Heart right ventricle (tissue), 16 donors: ENCODE results near the gene NUF2. TPM values are rescaled to one million over a fixed set of nuclear protein-coding genes. Genes with fewer than 3 reads are reported as not detected.
"Not testable (repeated sequence)": the region's sequence is repeated elsewhere in the genome, so short reads cannot be mapped to it uniquely, and the experiment has no call there.

ENCODE experiments used
- ATAC-seq, 8 donors: fragments of 200-7000 bp; cut with Tn5 transposase; one replicate each; pipeline ENCODE4 v1.9.1; 2020; ENCODE audit warnings: mild to moderate bottlenecking in 8 of 8, moderate library complexity in 8 of 8, moderate number of reproducible peaks in 1 of 8
- DNase-seq, 2 donors: peaks; one replicate each; pipeline ENCODE4 v3.0.0-alpha.2; 2020
- H3K27ac ChIP-seq, 10 donors: fragments of 200-600 bp; sonication (generic) in 2 of 10; one replicate each; pipeline versions ENCODE4 v1.5.0 to v1.8.0; 2020 to 2022; ENCODE audit warnings: mild to moderate bottlenecking in 3 of 10
- H3K27me3 ChIP-seq, 7 donors: fragments of 200-600 bp; one replicate each; pipeline ENCODE4 v1.8.0; 2021 to 2022; ENCODE audit warnings: mild to moderate bottlenecking in 2 of 7
- H3K36me3 ChIP-seq, 9 donors: fragments of 200-600 bp; sonication (generic) in 1 of 9; one replicate each; pipeline versions ENCODE4 v1.5.0 to v1.8.0; 2020 to 2022; ENCODE audit warnings: mild to moderate bottlenecking in 2 of 9
- H3K4me1 ChIP-seq, 9 donors: fragments of 200-600 bp; sonication (generic) in 1 of 9; one replicate each; pipeline versions ENCODE4 v1.5.0 to v1.8.0; 2020 to 2022; ENCODE audit warnings: mild to moderate bottlenecking in 4 of 9
- H3K4me3 ChIP-seq, 10 donors: fragments of 200-600 bp; sonication (generic) in 2 of 10; one replicate each; pipeline versions ENCODE4 v1.5.0 to v1.8.0; 2020 to 2022; ENCODE audit warnings: mild to moderate bottlenecking in 7 of 10, moderate library complexity in 2 of 10
- H3K9me3 ChIP-seq, 11 donors: fragments of 200-600 bp in 10 of 11; sonication (generic) in 2 of 11; one replicate each; pipeline versions ENCODE4 v1.5.0 to v1.8.0; 2013 to 2022; ENCODE audit warnings: mild to moderate bottlenecking in 2 of 11, control low read depth in 1 of 11, moderate library complexity in 1 of 11
- CTCF ChIP-seq, 9 donors: fragments of 200-600 bp; sonication (generic) in 2 of 9; IDR thresholded peaks; one replicate each; pipeline versions ENCODE4 v1.5.0 to v1.8.0; 2021 to 2022; ENCODE audit warnings: antibody characterized with exemption in 9 of 9, mild to moderate bottlenecking in 5 of 9, moderate library complexity in 1 of 9
- WGBS, 2 donors: extraction: QIAGEN DNeasy Blood & Tissue Kit; methylation state at CpG; one replicate each; pipeline ENCODE4 v1.1.7; 2013; ENCODE audit warnings: inconsistent platforms in 1 of 2; 5-methylcytosine and 5-hydroxymethylcytosine counted together
- intact Hi-C, 10 donors: fragments of 100-400 bp; cut with DNase I; formaldehyde crosslinking; loops; one replicate each; pipeline versions ENCODE4 v1.11.1 to v1.14.2; 2022
- polyA plus RNA-seq, 2 donors: library from polyadenylated mRNA; stranded (reverse); fragments of 200-250 nt; gene quantifications; one replicate each; pipeline ENCODE4 v1.2.3, GENCODE V29; 2013
- total RNA-seq, 10 donors: library from RNA; stranded (reverse); fragmentation: NEBNext Ultra II Directional in 3 of 10; extraction: Animal tissue kit (Norgen Biotek cat#: 25700) in 3 of 10; gene quantifications; one replicate each; pipeline versions ENCODE4 v1.2.1 to v1.2.4, GENCODE V29; 2021 to 2023
- donor health status: Arrhythmogenic right ventricular cardiomyopathy.
- donor health status: ischemic (EF 13 %, LVEDD 7.1; RV severe dilation, severe dysfunction).
- donor health status: healthy with polysubstance abuse.
- donor health status: DM: no; HTN: yes; CAD: no.
- donor health status: DM: no; HTN: no; CAD: no.
- donor health status: ischemic (EF 25% LVEDD 6.9; RV normal size, moderate dysfunction).
- donor health status: ischemic (EF 25% LVEDD 5.7; RV mildly dilated, moderate dysfunction).
- donor health status: healthy.
- donor health status: DM: yes; HTN: yes; CAD: no.
- donor health status: Ischemic cardiomyopathy.
- donor health status: ischemic (EF 35%, LVEDD 5.7; RV mildly dilated, moderate dysfunction).
- donor health status: nonischemic (EF 11% LVEDD 7.7; RV severe dilation, severe dysfunction).
- donor health status: DM: yes; HTN: yes; CAD: no.
- donor health status: PGD.
- donor health status: ischemic (EF 29% LVEDD 5.4; RV normal size, mild dysfunction).
- donor health status: nonischemic (EF 23%, LVEDD 6.1; RV moderate dilation, normal function).

NUF2 gene
- total and polyA plus RNA-seq, 12 donors: 0.15 to 2.5 (median 0.37) TPM; not detected in 5

- ATAC-seq (peak in 1 of 8 donors; percentile 2), DNase-seq (no peak)
- Histone ChIP-seq H3K4me3 (peak overlapping the region; percentile 54 to 78 (median 68)), H3K9me3 (no peaks in the 10 kb centered on the region), H3K27me3 (no peaks in the 10 kb centered on the region), H3K27ac (peak overlapping the region in 8 of 10 donors; percentile 13 to 90 (median 75)), H3K4me1 (peaks cover 0 to 25% (median 16%) of the 10 kb centered on the region in 9 donors), H3K36me3 (peaks cover 0 to 32% (median 0%) of the 10 kb centered on the region in 9 donors)
- no peak for TF ChIP-seq CTCF (IDR thresholded peaks at IDR 0.05)
- WGBS, 2 donors: 28 to 34% methylated on average over 3 of the region's 3 CpGs
- intact Hi-C loops: no loop called here
Measured at GRCh38 chr1:163320891-163321290, 863 bp upstream of the NUF2 start.

GRCh38 chr1:163323339-163323738, 1.6 kb downstream of the NUF2 start:
- H3K9me3 ChIP-seq, H3K36me3 ChIP-seq, intact Hi-C loops, ATAC-seq, H3K27ac ChIP-seq, DNase-seq, H3K27me3 ChIP-seq: not testable (repeated sequence)
- peak overlapping the region in 1 of 10 donors; percentile 63 for H3K4me3 ChIP-seq
- 89 to 92% methylated on average over 3 of the region's 3 CpGs for WGBS, 2 donors
- H3K4me1 ChIP-seq: peaks cover 0 to 25% (median 16%) of the 10 kb centered on the region in 9 donors

GRCh38 chr1:163331116-163331515, 9.4 kb downstream of the NUF2 start:
- 98 to 100% methylated on average over 2 of the region's 2 CpGs for WGBS, 2 donors
- H3K4me1 ChIP-seq: no peaks in the 10 kb centered on the region
- intact Hi-C loops: no loop called here
- DNase-seq (no peak), ATAC-seq (no peak)
- H3K4me3 ChIP-seq: no peak overlapping the region
- no peaks in the 10 kb centered on the region for H3K27me3 ChIP-seq
- H3K36me3 ChIP-seq: peaks cover 0 to 8% (median 0%) of the 10 kb centered on the region in 9 donors
- no peak for TF ChIP-seq CTCF (IDR thresholded peaks at IDR 0.05)
- peaks cover 0 to 21% (median 0%) of the 10 kb centered on the region in 11 donors for H3K9me3 ChIP-seq
- H3K27ac ChIP-seq: no peak overlapping the region

GRCh38 chr1:163335216-163335615, 13.5 kb downstream of the NUF2 start:
- Histone ChIP-seq H3K9me3 (peaks cover 0 to 21% (median 0%) of the 10 kb centered on the region in 11 donors), H3K27ac (no peak overlapping the region), H3K27me3 (no peaks in the 10 kb centered on the region), H3K4me1 (no peaks in the 10 kb centered on the region), H3K36me3 (peaks cover 0 to 27% (median 0%) of the 10 kb centered on the region in 9 donors), H3K4me3 (no peak overlapping the region)
- whole genome bisulfite sequencing, 2 donors: 90 to 94% methylated on average over 1 of the region's 1 CpG
- intact Hi-C loops: no loop called here
- ATAC-seq (no peak), DNase-seq (no peak)
- TF ChIP-seq CTCF (IDR thresholded peaks at IDR 0.05): no peak

GRCh38 chr1:163337631-163338030, 15.9 kb downstream of the NUF2 start:
- ATAC-seq: no peak
- DNase-seq: no peak
- H3K36me3 ChIP-seq: peaks cover 0 to 27% (median 0%) of the 10 kb centered on the region in 9 donors
- no peak for TF ChIP-seq CTCF (IDR thresholded peaks at IDR 0.05)
- no peaks in the 10 kb centered on the region for H3K4me1 ChIP-seq
- H3K27ac ChIP-seq: no peak overlapping the region
- no peaks in the 10 kb centered on the region for H3K27me3 ChIP-seq
- no peak overlapping the region for H3K4me3 ChIP-seq
- peaks cover 0 to 8% (median 0%) of the 10 kb centered on the region in 11 donors for H3K9me3 ChIP-seq
- 97 to 98% methylated on average over 1 of the region's 1 CpG for WGBS, 2 donors
- intact Hi-C loops: no loop called here
